T-helper 2 cell treated with Interferon-gamma antibody and Interleukin-4, amounts not matched to agents 100 ng/mL and 5 ng/mL, for 36 hours (primary cell): ENCODE data around the gene SNX10. TPM values are rescaled to one million over a fixed set of nuclear protein-coding genes. Genes with fewer than 3 reads are reported as not detected.
"Not testable (repeated sequence)": the region's sequence is repeated elsewhere in the genome, so short reads cannot be mapped to it uniquely, and the experiment has no call there.

Experiments
- intact Hi-C: fragments of 100-400 bp; cut with micrococcal nuclease; formaldehyde crosslinking; loops from one replicate; pipeline ENCODE4 v1.15.1; 2023
- total RNA-seq: library from RNA; stranded (reverse); gene quantifications from 2 replicates; pipeline ENCODE4 v1.2.3, GENCODE V29; 2022

SNX10 gene
- 52.9 and 56.2 TPM in 2 replicates for total RNA-seq

DNA sequence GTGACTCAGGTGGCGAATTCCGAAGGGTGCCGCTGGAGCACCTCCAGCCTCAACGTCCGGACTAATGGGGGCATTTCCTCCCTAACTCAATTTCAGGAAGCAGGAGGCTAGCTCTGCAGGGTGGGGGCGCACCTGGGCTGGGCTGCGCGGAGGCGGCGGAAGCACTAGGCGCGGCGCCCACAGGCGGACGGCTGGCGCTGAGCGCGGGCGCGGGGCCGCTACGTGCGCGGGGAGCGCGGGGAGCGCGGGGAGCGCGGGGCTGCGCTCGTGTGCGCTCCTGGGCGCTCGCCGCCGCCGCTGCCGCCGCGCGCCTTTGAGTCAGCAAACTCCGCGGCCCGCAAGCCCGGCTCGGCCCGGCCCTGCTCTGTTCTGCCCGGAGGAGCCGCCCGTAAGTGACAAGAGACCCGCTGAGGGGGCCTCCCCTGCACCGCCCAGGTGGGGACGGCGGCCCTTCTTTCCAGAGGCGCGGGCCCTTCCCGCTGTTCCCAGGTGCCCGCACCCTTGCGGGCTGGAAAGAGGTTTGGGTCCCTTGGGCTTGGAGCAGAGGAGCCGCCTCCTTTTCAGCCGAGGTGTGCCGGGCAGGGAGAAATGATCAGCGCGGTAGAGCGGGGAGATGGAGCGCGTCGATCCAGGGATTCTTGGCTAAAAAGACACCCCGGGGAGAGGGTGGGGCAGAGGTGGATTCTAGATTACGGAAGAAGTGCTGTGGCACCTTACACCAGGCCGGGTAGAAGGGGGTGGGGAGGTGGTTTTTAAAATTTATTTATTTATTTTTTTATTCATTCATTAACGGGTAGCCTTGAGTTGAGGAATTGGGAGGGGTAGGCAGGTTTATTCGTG is at the start of gene SNX10:
Gene SNX10, plus strand, starts transcription at position 164 of the 840 bp plus-strand sequence. CDS start 54,581 bp downstream, outside the sequence.
- intact Hi-C loops: loop anchor here (1.0 to 10.0 kb wide), 6 partner anchors 13 to 436 kb away; no protein-coding TSS in a partner anchor

DNA sequence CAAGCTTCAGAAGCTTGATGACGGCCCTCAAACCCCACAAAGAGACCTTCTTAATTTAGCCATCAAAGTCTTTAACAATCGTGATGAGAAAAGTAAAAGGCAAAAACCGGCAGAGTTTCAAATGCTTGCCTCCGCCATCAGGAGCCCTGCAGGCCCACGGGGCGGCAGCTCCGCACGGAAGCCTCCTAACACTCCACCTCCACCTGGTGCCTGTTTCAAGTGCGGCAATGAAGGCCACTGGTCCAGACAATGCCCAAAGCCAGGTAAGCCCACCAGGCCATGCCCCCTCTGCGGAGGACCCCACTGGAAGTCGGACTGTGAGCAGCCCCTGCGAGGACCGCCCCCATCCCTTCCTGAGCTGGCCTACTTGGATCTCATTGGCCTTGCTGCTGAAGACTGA is 46.5 kb upstream of the SNX10 start:
- intact Hi-C loops: no loop called here

- intact Hi-C loops: no loop called here
Observed at GRCh38 chr7:26250239-26250638, 41.4 kb upstream of the SNX10 start.

DNA sequence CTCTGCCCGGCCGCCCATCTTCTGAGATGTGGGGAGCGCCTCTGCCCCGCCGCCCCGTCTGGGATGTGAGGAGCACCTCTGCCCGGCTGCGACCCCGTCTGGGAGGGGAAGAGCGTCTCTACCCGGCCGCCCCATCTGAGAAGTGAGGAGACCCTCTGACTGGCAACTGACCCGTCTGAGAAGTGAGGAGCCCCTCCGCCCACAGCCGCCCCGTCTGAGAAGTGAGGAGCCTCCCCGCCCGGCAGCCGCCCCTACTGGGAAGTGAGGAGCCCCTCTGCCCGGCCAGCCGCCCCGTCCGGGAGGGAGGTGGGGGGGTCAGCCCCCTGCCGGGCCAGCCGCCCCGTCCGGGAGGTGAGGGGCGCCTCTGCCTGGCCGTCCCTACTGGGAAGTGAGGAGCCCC is 29.8 kb upstream of the SNX10 start:
- intact Hi-C loops: not testable (repeated sequence)

DNA sequence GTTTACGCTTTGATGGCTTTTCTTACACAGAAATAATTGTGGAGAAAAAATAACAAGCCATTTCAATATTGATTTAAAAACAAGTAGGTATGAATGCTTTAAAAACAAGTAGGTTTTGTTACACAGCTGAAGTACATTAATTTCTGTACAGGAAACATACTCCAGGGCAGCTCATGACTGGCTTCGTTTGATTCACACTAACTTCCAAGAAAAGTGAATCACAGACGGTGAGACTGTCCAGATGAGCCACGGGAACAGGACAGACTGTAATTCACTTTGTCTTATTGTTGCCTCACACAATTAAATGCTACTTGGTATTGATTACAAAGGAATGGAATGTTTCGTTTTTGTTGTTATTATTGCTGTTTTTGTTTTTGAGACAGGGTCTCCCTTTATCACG is 26.6 kb upstream of the SNX10 start:
- intact Hi-C loops: no loop called here

DNA sequence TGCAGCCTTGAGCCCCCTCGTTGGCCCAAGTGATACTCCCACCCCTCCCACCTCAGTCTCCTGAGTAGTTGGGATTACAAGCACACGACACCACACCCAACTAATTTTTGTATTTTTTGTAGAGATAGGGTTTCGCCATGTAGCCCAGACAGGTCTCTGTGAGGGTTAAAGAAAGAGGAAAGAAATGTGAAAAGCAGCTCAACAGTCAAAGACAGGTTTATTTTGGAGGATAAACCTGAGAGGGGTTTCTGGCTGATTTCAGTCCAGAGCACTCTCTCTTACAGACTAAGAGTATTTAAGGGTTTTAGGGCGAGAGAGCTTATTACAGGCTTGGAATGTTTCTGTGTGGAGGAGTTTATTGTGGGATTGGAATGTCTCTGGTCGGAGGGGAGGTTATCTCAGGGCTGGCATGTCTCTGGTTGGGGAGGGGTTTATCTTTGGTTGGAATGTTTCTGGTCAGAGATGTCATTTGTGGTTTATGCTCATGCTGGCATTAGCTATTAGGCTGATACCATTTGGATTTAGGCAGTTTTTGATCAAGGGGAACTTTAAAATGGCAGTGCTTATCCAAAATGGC is 26.1 kb upstream of the SNX10 start:
- intact Hi-C loops: no loop called here

GRCh38 chr7:26267601-26268166 is 24.0 kb upstream of the SNX10 start:
- intact Hi-C loops: no loop called here

DNA sequence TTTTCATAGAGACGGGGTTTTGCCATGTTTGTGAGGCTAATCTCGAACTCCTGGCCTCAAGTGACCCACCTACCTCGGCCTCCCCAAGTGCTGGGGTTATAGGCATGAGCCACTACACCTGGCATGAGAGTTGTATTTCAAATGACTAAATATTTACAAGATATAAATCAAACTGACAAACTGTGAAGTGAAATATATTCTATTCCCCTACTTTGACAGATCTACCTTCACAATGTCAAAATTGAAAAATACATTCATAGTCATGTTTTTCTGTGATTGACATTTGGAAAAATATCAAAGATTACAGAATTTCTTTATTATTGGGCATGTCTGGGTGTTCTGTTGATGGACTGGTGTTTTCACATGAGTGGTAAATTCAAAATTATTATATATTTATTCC is 16.4 kb upstream of the SNX10 start:
- intact Hi-C loops: no loop called here

DNA sequence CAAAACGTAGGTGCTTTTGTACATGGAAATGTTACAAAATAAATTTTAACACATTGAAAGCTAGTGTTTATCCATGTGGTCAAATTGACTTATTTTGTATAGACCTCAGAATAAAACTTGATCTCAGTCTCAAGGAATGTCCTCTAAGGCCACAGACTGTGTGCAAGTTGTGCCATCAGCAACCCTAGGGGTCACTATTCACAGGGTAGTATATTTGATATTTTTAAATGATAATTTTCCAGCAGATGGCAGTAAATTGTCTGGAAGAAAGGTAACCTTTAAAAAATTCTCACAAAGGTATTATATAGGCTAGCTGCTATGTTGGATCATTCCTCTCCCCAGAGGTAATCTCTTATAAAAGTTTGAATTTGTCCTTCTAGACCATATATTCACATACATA is 12.9 kb upstream of the SNX10 start:
- intact Hi-C loops: loop anchor here (1.0 to 2.0 kb wide), 3 partner anchors 13 to 87 kb away; partner anchors contain the start of genes CBX3, HNRNPA2B1 and SNX10

DNA sequence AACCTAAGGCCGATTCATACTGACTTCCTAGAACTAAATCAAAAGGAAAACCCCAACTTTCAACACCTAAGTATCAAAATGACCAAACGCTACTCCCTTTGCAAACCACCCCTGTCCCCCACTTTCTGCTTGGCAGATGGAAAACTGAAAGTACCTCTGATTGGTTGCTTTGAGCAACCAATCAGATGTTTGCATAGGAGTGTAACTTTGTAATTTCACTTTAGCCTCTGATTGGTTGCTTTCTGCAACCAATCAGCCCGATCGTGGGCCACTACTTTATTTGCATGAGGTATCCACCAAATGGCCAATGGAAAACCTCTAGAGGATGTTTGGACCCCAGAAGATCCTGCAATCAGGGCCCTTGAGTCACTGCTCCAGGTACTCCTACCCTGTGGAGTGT is 12.3 kb upstream of the SNX10 start:
- intact Hi-C loops: loop anchor here (1.0 to 2.0 kb wide), 3 partner anchors 12 to 86 kb away; partner anchors contain the start of genes CBX3, HNRNPA2B1 and SNX10

- intact Hi-C loops: no loop called here
Observed at GRCh38 chr7:26280097-26280496, 11.6 kb upstream of the SNX10 start.

GRCh38 chr7:26280723-26281122 is 10.9 kb upstream of the SNX10 start:
- intact Hi-C loops: no loop called here

DNA sequence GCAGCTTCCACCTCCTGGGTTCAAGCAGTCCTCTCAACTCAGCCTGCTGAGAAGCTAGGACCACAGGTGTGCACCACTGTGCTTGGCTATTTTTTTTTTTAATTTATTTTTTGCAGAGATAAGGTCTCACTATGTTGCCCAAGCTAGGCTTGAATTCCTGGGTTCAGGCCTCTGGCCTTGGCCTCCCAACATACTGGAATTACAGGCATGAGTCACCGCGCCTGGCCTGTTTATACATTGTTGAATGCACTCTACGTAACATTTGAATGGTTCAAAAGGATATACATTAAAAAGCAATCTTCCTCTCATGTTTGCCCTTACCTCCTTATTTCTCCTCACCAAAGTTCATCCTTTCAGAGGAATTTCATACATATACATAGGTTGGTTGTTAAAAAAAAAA is 7.2 kb upstream of the SNX10 start:
- intact Hi-C loops: no loop called here

DNA sequence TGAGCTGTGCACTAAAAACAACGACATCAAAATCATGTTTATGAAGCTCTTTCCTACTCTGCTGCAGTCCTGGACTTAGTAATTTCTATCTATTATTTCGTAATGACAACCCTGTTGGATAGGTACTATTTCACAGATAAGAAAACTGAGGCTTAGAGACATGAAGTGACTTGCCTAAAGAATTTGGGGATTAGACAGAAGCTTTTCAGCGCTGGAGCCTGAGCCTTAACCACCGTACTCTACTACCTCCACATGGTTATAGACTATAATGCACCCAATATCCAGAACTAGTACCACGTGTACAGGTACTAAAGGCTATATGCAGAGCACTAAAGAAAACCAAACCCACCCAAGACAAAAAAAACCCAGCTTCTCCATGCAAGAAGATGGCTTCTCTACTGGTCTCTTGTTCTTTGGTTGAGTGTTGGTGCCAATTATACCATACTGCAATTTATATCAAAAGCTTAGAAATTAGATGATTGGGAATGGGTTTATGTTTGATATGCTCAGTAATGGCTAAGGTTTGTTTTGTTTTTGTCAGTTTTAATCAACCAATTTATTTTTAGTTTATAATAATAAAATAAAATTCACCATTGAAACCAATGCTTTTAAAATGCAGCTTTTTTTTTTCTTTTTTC is 6.5 kb upstream of the SNX10 start:
- intact Hi-C loops: no loop called here

GRCh38 chr7:26286157-26286556 is 5.5 kb upstream of the SNX10 start:
- intact Hi-C loops: no loop called here

GRCh38 chr7:26288126-26288525 is 3.5 kb upstream of the SNX10 start:
- intact Hi-C loops: not testable (repeated sequence)

DNA sequence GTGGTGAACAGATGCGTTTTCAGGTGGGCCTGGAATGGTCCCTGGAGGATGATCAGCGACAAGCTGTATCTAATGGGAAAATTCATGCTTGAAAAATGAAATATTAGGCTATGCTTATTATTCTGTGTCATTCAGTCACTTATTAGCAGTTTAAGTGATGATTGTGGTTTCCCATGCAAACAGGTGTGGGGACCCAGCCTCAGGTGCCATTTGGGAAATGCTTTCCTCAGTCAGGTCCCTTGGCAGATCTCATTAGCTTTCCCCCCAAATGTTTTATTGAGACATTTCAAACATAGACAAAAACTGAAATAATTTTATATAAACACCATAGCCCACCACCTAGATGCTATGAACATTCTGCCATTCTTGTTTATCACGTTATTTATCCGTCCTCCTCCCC is 411 bp upstream of the SNX10 start:
- intact Hi-C loops: loop anchor here (1.0 to 10.0 kb wide), 5 partner anchors 12 to 399 kb away; no protein-coding TSS in a partner anchor

GRCh38 chr7:26292768-26293560 is 1.3 kb downstream of the SNX10 start:
- intact Hi-C loops: loop anchor here (1.0 to 10.0 kb wide), 4 partner anchors 201 to 437 kb away; no protein-coding TSS in a partner anchor

- intact Hi-C loops: loop anchor here (1.0 to 10.0 kb wide), 7 partner anchors 12 to 431 kb away; partner anchors contain the start of genes CBX3 and NFE2L3
Observed at GRCh38 chr7:26293569-26294308, 2.1 kb downstream of the SNX10 start.

DNA sequence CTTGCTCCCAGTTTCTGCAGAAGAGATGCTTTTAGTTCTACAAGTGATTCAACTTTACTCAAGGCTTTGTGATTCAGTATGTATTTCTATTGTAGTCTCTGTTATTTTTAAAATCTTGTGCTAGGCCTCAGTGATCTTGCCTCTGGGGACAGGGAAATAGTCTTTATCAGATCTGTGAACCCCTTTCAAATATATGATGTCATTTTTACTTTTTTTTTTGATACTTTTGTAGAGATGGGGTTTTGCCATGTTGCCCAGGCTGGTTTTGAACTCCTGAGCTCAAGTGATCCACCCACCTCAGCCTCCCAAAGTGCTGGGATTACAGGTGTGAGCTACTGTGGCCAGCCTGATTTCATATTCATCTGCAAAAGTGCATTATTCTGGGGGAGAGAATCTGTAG is 3.4 kb downstream of the SNX10 start:
- intact Hi-C loops: loop anchor here (2.0 to 10.0 kb wide), 2 partner anchors 142 to 370 kb away; partner anchors contain the start of gene NFE2L3
